Activated T-helper 1 cell treated with anti-CD3 and anti-CD28 coated beads, Interleukin-12 subunit alpha, Interleukin-12 subunit beta, Interleukin-2, Interleukin-4 antibody, amounts not matched to agents 30 ng/mL and 10 ng/mL and 1 ng/mL, durations not matched to agents 14 hours and 24 hours and 36 hours (primary cell): Measurements from ENCODE around the gene PRKG1. TPM values are rescaled to one million over a fixed set of nuclear protein-coding genes. Genes with fewer than 3 reads are reported as not detected.
"Not testable (repeated sequence)": the region's sequence is repeated elsewhere in the genome, so short reads cannot be mapped to it uniquely, and the experiment has no call there.

Source experiments
- DNase-seq: peaks from one replicate; pipeline ENCODE4 v3.0.0; 2021; ENCODE audit warnings: low spot score
- H3K27ac Mint-ChIP-seq: one replicate; pipeline ENCODE4 v1.8.0; 2021; ENCODE audit warnings: mild to moderate bottlenecking, mixed read lengths
- H3K27me3 Mint-ChIP-seq: one replicate; pipeline ENCODE4 v1.8.0; 2022; ENCODE audit warnings: mild to moderate bottlenecking, moderate library complexity, mixed read lengths; ENCODE audit not compliant: insufficient read depth
- H3K36me3 Mint-ChIP-seq: one replicate; pipeline ENCODE4 v1.8.0; 2021; ENCODE audit warnings: low read depth, mixed read lengths
- H3K4me1 Mint-ChIP-seq: one replicate; pipeline ENCODE4 v1.8.0; 2021; ENCODE audit warnings: low read depth, mixed read lengths
- H3K4me3 Mint-ChIP-seq: one replicate; pipeline ENCODE4 v1.8.0; 2021; ENCODE audit warnings: mild to moderate bottlenecking, moderate library complexity, mixed read lengths
- H3K9me3 Mint-ChIP-seq: one replicate; pipeline ENCODE4 v1.8.0; 2021; ENCODE audit warnings: mixed read lengths
- intact Hi-C: fragments of 100-400 bp; cut with micrococcal nuclease; formaldehyde crosslinking; loops from one replicate; pipeline ENCODE4 v1.15.1; 2024
- total RNA-seq: library from RNA; stranded (reverse); gene quantifications from 2 replicates; pipeline ENCODE4 v1.2.3, GENCODE V29; 2022

Gene PRKG1
- total RNA-seq, 1 donor from 2014 or later: not detected

- no peak overlapping the region for H3K27ac Mint-ChIP-seq
- no peak overlapping the region for H3K4me3 Mint-ChIP-seq
- intact Hi-C loops: no loop called here
These were observed 130.4 kb downstream of the PRKG1 start for GRCh38 chr10:51204701-51205100.

GRCh38 chr10:51206500-51206899, 132.2 kb downstream of the PRKG1 start:
- no peak overlapping the region for H3K4me3 Mint-ChIP-seq
- no peak for DNase-seq
- H3K9me3 Mint-ChIP-seq: no peaks in the 10 kb centered on the region
- no peak overlapping the region for H3K27ac Mint-ChIP-seq
- no peaks in the 10 kb centered on the region for H3K36me3 Mint-ChIP-seq
- no peaks in the 10 kb centered on the region for H3K27me3 Mint-ChIP-seq
- intact Hi-C loops: no loop called here
- H3K4me1 Mint-ChIP-seq: no peaks in the 10 kb centered on the region

More at GRCh38 chr10:51204701-51205100, 130.4 kb downstream of the PRKG1 start:
- H3K9me3 Mint-ChIP-seq: no peaks in the 10 kb centered on the region
- DNase-seq: no peak
- H3K4me1 Mint-ChIP-seq: no peaks in the 10 kb centered on the region
- no peaks in the 10 kb centered on the region for H3K27me3 Mint-ChIP-seq
- no peaks in the 10 kb centered on the region for H3K36me3 Mint-ChIP-seq

GRCh38 chr10:51212937-51213336, 138.7 kb downstream of the PRKG1 start:
- H3K27ac Mint-ChIP-seq, H3K36me3 Mint-ChIP-seq, H3K4me1 Mint-ChIP-seq, intact Hi-C loops, H3K9me3 Mint-ChIP-seq, H3K27me3 Mint-ChIP-seq, DNase-seq, H3K4me3 Mint-ChIP-seq: not testable (repeated sequence)

GRCh38 chr10:51214207-51215196, 140.2 kb downstream of the PRKG1 start:
- no peaks in the 10 kb centered on the region for H3K4me1 Mint-ChIP-seq
- H3K36me3 Mint-ChIP-seq: no peaks in the 10 kb centered on the region
- H3K27me3 Mint-ChIP-seq: no peaks in the 10 kb centered on the region
- H3K27ac Mint-ChIP-seq: no peak overlapping the region
- DNase-seq: no peak
- no peak overlapping the region for H3K4me3 Mint-ChIP-seq
- no peaks in the 10 kb centered on the region for H3K9me3 Mint-ChIP-seq
- intact Hi-C loops: no loop called here

GRCh38 chr10:51215951-51216834, 141.9 kb downstream of the PRKG1 start:
- H3K4me3 Mint-ChIP-seq: no peak overlapping the region
- no peaks in the 10 kb centered on the region for H3K36me3 Mint-ChIP-seq
- DNase-seq: no peak
- intact Hi-C loops: no loop called here
- H3K9me3 Mint-ChIP-seq: no peaks in the 10 kb centered on the region
- no peaks in the 10 kb centered on the region for H3K27me3 Mint-ChIP-seq
- H3K27ac Mint-ChIP-seq: no peak overlapping the region
- H3K4me1 Mint-ChIP-seq: no peaks in the 10 kb centered on the region

GRCh38 chr10:51217505-51217904, 143.2 kb downstream of the PRKG1 start:
- intact Hi-C loops: no loop called here
- no peaks in the 10 kb centered on the region for H3K27me3 Mint-ChIP-seq
- DNase-seq: no peak
- H3K4me1 Mint-ChIP-seq: no peaks in the 10 kb centered on the region
- H3K9me3 Mint-ChIP-seq: no peaks in the 10 kb centered on the region
- no peak overlapping the region for H3K27ac Mint-ChIP-seq
- H3K4me3 Mint-ChIP-seq: no peak overlapping the region
- H3K36me3 Mint-ChIP-seq: no peaks in the 10 kb centered on the region

GRCh38 chr10:51224671-51225161, 150.4 kb downstream of the PRKG1 start:
- no peaks in the 10 kb centered on the region for H3K27me3 Mint-ChIP-seq
- H3K4me3 Mint-ChIP-seq: no peak overlapping the region

GRCh38 chr10:51227897-51228713, 153.8 kb downstream of the PRKG1 start:
- H3K27me3 Mint-ChIP-seq: peaks cover 1% of the 10 kb centered on the region
- H3K36me3 Mint-ChIP-seq: no peaks in the 10 kb centered on the region
- intact Hi-C loops: no loop called here
- DNase-seq: no peak
- no peak overlapping the region for H3K27ac Mint-ChIP-seq
- no peaks in the 10 kb centered on the region for H3K4me1 Mint-ChIP-seq
- H3K9me3 Mint-ChIP-seq: no peaks in the 10 kb centered on the region
- no peak overlapping the region for H3K4me3 Mint-ChIP-seq

More at GRCh38 chr10:51224671-51225161, 150.4 kb downstream of the PRKG1 start:
- no peaks in the 10 kb centered on the region for H3K4me1 Mint-ChIP-seq
- H3K9me3 Mint-ChIP-seq: no peaks in the 10 kb centered on the region
- no peak for DNase-seq
- no peaks in the 10 kb centered on the region for H3K36me3 Mint-ChIP-seq
- intact Hi-C loops: no loop called here
- no peak overlapping the region for H3K27ac Mint-ChIP-seq

GRCh38 chr10:51228714-51229100, 154.4 kb downstream of the PRKG1 start:
- Mint-ChIP-seq H3K4me1 (no peaks in the 10 kb centered on the region), H3K4me3 (no peak overlapping the region), H3K9me3 (no peaks in the 10 kb centered on the region), H3K27me3 (peaks cover 1% of the 10 kb centered on the region), H3K27ac (no peak overlapping the region), H3K36me3 (no peaks in the 10 kb centered on the region)
- intact Hi-C loops: no loop called here
- no peak for DNase-seq

- Mint-ChIP-seq H3K4me1 (no peaks in the 10 kb centered on the region), H3K27ac (no peak overlapping the region), H3K4me3 (no peak overlapping the region), H3K9me3 (no peaks in the 10 kb centered on the region), H3K27me3 (peaks cover 1% of the 10 kb centered on the region), H3K36me3 (no peaks in the 10 kb centered on the region)
- intact Hi-C loops: no loop called here
- no peak for DNase-seq
These were observed 156.7 kb downstream of the PRKG1 start for GRCh38 chr10:51230887-51231585.

- no peaks in the 10 kb centered on the region for H3K36me3 Mint-ChIP-seq
- no peak for DNase-seq
- H3K27ac Mint-ChIP-seq: no peak overlapping the region
- H3K4me1 Mint-ChIP-seq: no peaks in the 10 kb centered on the region
- no peak overlapping the region for H3K4me3 Mint-ChIP-seq
- no peaks in the 10 kb centered on the region for H3K9me3 Mint-ChIP-seq
- peaks cover 1% of the 10 kb centered on the region for H3K27me3 Mint-ChIP-seq
- intact Hi-C loops: no loop called here
These were observed 157.5 kb downstream of the PRKG1 start for GRCh38 chr10:51231754-51232153.
